Caco-2 (cell line): ENCODE measurements around the gene RIN3. TPM values are rescaled to one million over a fixed set of nuclear protein-coding genes. Genes with fewer than 3 reads are reported as not detected.

Experiments used
- BruUV-seq: library from RNA; stranded (reverse); fragments of 400-500 nt; replicated peaks from 2 replicates; lab custom pipeline; 2021; lab: Mats Ljungman, UMichigan
- CTCF ChIA-PET: fragments of 300-600 bp; sonication (Branson Sonifier 250); formaldehyde crosslinking; loops from one replicate; lab custom pipeline; 2022; ENCODE audit warnings: antibody characterized with exemption; lab: Charles Lee
- POLR2A ChIA-PET: fragments of 300-600 bp; sonication (Branson Sonifier 250); formaldehyde crosslinking; loops from one replicate; lab custom pipeline; 2022; ENCODE audit warnings: antibody characterized with exemption; lab: Charles Lee
- DNase-seq, 2 experiments: peaks; one replicate each; pipeline versions ENCODE4 v3.0.0 to v3.0.0-alpha.2; 2020 to 2022
- H3K27me3 ChIP-seq: replicated peaks from 2 replicates; pipeline ENCODE4 v1.6.0; 2011; ENCODE audit warnings: low read length; ENCODE audit not compliant: control insufficient read depth, insufficient read depth
- H3K36me3 ChIP-seq: 2 replicates; pipeline ENCODE4 v1.5.1; 2011; ENCODE audit warnings: low read length; ENCODE audit not compliant: control insufficient read depth, insufficient read depth
- H3K4me1 ChIP-seq: fragments of 250-450 bp; sonication (Bioruptor Pico); 2 replicates; pipeline ENCODE4 v1.5.1; 2020; ENCODE audit warnings: mild to moderate bottlenecking
- H3K4me3 ChIP-seq: 2 replicates; pipeline ENCODE4 v1.5.1; 2011; ENCODE audit warnings: low read depth, mild to moderate bottlenecking, control low read depth, low read length
- H3K9me3 ChIP-seq: fragments of 250-450 bp; sonication (Bioruptor Pico); 2 replicates; pipeline ENCODE4 v1.5.1; 2020; ENCODE audit warnings: mild to moderate bottlenecking, moderate library complexity
- H3K27ac Mint-ChIP-seq: one replicate; pipeline ENCODE4 v1.8.0; 2022; ENCODE audit warnings: mixed read lengths; ENCODE audit not compliant: unreplicated experiment
- H3K27me3 Mint-ChIP-seq: one replicate; pipeline ENCODE4 v1.8.0; 2022; ENCODE audit warnings: mixed read lengths; ENCODE audit not compliant: insufficient read depth, unreplicated experiment
- H3K36me3 Mint-ChIP-seq: one replicate; pipeline ENCODE4 v1.8.0; 2022; ENCODE audit warnings: mild to moderate bottlenecking, mixed read lengths; ENCODE audit not compliant: insufficient read depth, unreplicated experiment
- H3K4me1 Mint-ChIP-seq: one replicate; pipeline ENCODE4 v1.8.0; 2022; ENCODE audit warnings: low read depth, mixed read lengths; ENCODE audit not compliant: unreplicated experiment
- H3K4me3 Mint-ChIP-seq: one replicate; pipeline ENCODE4 v1.8.0; 2022; ENCODE audit warnings: mild to moderate bottlenecking, moderate library complexity, mixed read lengths; ENCODE audit not compliant: unreplicated experiment
- H3K9me3 Mint-ChIP-seq: one replicate; pipeline ENCODE4 v1.8.0; 2022; ENCODE audit warnings: mixed read lengths; ENCODE audit not compliant: unreplicated experiment
- intact Hi-C: fragments of 100-400 bp; cut with micrococcal nuclease; formaldehyde crosslinking; loops from one replicate; pipeline ENCODE4 v1.10.0; 2022; ENCODE audit not compliant: unreplicated experiment
- total RNA-seq: library from RNA; stranded (reverse); gene quantifications from 2 replicates; pipeline ENCODE4 v1.2.3, GENCODE V29; 2022
- TF ChIP-seq, protein P1 (sequence below), 2 experiments: fragments of 200-600 bp in 1 of 2; IDR thresholded peaks; 1 replicate in 1 of 2; 2 replicates in 1 of 2; pipeline versions ENCODE4 v1.5.1 to v1.8.0; 2011 to 2022; ENCODE audit warnings: antibody characterized with exemption in 1 of 2, control low read depth in 1 of 2, inconsistent platforms in 1 of 2, low read depth in 1 of 2, low read length in 1 of 2, mild to moderate bottlenecking in 1 of 2, moderate library complexity in 1 of 2; ENCODE audit not compliant: insufficient read depth in 1 of 2, severe bottlenecking in 1 of 2, unreplicated experiment in 1 of 2

Gene RIN3
- total RNA-seq, 1 experiment from 2014 or later = 20.7 TPM

GRCh38 chr14:92567173-92567725 lies 53.7 kb downstream of the RIN3 start:
- no peak overlapping the region for H3K27ac Mint-ChIP-seq
- no peak overlapping the region for H3K4me3 ChIP-seq
- peaks cover 28% of the 10 kb centered on the region for H3K4me1 Mint-ChIP-seq
- peaks cover 48% of the 10 kb centered on the region for H3K4me1 ChIP-seq
- TF ChIP-seq, protein P1, sequence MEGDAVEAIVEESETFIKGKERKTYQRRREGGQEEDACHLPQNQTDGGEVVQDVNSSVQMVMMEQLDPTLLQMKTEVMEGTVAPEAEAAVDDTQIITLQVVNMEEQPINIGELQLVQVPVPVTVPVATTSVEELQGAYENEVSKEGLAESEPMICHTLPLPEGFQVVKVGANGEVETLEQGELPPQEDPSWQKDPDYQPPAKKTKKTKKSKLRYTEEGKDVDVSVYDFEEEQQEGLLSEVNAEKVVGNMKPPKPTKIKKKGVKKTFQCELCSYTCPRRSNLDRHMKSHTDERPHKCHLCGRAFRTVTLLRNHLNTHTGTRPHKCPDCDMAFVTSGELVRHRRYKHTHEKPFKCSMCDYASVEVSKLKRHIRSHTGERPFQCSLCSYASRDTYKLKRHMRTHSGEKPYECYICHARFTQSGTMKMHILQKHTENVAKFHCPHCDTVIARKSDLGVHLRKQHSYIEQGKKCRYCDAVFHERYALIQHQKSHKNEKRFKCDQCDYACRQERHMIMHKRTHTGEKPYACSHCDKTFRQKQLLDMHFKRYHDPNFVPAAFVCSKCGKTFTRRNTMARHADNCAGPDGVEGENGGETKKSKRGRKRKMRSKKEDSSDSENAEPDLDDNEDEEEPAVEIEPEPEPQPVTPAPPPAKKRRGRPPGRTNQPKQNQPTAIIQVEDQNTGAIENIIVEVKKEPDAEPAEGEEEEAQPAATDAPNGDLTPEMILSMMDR (IDR thresholded peaks at IDR 0.05; ENCODE audit: insufficient read depth in 1 of 2, low read depth in 1 of 2, low read length in 1 of 2, severe bottlenecking in 1 of 2, unreplicated experiment in 1 of 2) = no peak
- H3K9me3 Mint-ChIP-seq = no peaks in the 10 kb centered on the region
- no TSS peak for BruUV-seq
- intact Hi-C loops = no loop called here
- peaks cover 2% of the 10 kb centered on the region; the same call in 1 of the 2 replicates for H3K36me3 ChIP-seq
- POLR2A ChIA-PET = no interaction called here
- peaks cover 27% of the 10 kb centered on the region for H3K36me3 Mint-ChIP-seq
- H3K27me3 ChIP-seq = no peaks in the 10 kb centered on the region
- H3K9me3 ChIP-seq = peaks cover 15% of the 10 kb centered on the region
- no peak overlapping the region for H3K4me3 Mint-ChIP-seq
- no peaks in the 10 kb centered on the region for H3K27me3 Mint-ChIP-seq
- CTCF ChIA-PET = interaction anchor here (0.7 kb wide), 1 partner anchor 461 kb away, joined by 8 read pairs; the partner anchor contains the start of gene ATXN3
- DNase-seq = no peak

DNA sequence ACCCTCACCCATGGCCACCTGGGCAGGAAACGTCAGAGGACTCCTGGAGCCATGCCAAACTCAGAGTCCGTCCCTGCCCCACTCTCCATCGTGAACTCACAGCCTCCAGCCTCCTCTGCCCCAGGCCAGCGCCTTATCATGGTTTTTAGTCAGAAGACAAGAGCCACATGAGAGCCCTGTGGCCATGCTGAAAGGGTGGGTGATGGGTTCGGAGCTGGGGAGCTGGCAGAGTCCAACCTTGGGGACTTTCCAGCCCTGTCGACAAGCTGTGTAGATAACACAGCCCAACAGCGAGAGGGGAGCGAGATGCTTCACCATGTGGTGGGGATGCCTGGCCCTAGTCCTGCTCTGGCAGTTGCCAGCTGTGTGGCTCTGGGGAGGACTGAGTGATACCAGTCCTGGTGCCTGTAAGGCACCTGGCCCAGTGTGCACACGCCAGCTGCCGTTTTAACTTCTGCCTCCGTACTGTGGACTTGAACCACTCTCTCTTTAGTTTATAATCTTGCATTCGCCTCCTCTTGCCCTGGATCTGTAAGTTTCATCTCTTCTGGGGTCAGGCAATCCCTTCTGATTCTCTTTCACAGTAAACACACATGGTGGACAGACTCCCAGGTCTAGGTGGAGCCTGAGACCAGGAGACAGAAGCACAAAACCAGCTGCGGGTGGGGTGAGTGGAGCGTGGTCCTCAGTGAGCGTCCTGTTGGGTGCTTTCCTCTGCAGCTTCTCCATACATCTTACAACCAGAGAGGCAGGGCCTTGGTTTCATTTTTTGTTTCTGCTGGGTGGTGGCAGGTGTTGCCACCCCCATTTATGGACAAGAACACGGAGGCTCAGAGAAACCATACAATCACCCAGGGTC lies 55.3 kb downstream of the RIN3 start:
- Histone ChIP-seq H3K4me3 (no peak overlapping the region), H3K4me1 (peaks cover 42% of the 10 kb centered on the region), H3K27me3 (no peaks in the 10 kb centered on the region), H3K36me3 (peaks cover 2% of the 10 kb centered on the region; the same call in 1 of the 2 replicates), H3K9me3 (peaks cover 15% of the 10 kb centered on the region)
- TF ChIP-seq, protein P1 (IDR thresholded peaks at IDR 0.05; ENCODE audit: insufficient read depth in 1 of 2, low read depth in 1 of 2, low read length in 1 of 2, severe bottlenecking in 1 of 2, unreplicated experiment in 1 of 2) = no peak
- Mint-ChIP-seq H3K9me3 (no peaks in the 10 kb centered on the region), H3K27ac (peak overlapping the region; percentile 67), H3K27me3 (no peaks in the 10 kb centered on the region), H3K4me1 (peaks cover 28% of the 10 kb centered on the region), H3K4me3 (no peak overlapping the region), H3K36me3 (peaks cover 27% of the 10 kb centered on the region)
- ChIA-PET POLR2A (no interaction called here), CTCF (no interaction called here)
- BruUV-seq = no TSS peak
- intact Hi-C loops = no loop called here
- DNase-seq = no peak

DNA sequence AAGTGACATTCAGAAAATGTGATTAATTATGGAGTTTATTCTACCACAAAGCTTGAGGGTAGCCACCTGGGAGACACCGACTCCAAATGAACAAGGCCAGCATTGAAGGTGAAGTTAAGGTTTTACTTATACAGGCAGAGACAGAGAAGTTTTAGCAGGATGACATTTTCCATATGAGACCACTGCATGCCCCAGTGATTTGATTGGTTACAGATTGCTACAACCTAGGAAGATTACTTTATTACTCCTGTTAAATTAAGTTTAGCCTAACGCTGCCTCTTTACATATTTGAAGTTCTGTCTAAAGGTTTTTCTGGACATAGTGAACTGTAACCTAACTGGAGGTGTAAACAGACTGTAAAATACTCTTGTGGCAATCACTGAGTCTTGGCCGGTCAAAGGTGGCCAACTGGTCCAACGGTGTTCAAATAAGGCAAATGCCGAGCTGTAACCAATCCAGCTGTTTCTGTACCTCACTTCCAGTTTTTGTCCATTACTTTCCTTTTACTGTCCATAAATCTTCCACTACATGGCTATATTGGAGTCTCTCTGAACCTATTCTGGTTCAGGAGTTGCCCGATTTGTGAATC lies 57.2 kb downstream of the RIN3 start:
- H3K27ac Mint-ChIP-seq = no peak overlapping the region
- ChIA-PET CTCF (no interaction called here), POLR2A (no interaction called here)
- H3K36me3 ChIP-seq = peaks cover 2% of the 10 kb centered on the region; the same call in 1 of the 2 replicates
- peaks cover 31% of the 10 kb centered on the region for H3K36me3 Mint-ChIP-seq
- no peak for DNase-seq
- no peak overlapping the region for H3K4me3 Mint-ChIP-seq
- H3K27me3 Mint-ChIP-seq = no peaks in the 10 kb centered on the region
- H3K9me3 Mint-ChIP-seq = no peaks in the 10 kb centered on the region
- H3K4me3 ChIP-seq = no peak overlapping the region
- BruUV-seq = no TSS peak
- intact Hi-C loops = no loop called here
- no peaks in the 10 kb centered on the region for H3K27me3 ChIP-seq
- H3K9me3 ChIP-seq = peaks cover 15% of the 10 kb centered on the region
- H3K4me1 ChIP-seq = peaks cover 23% of the 10 kb centered on the region
- TF ChIP-seq, protein P1 (IDR thresholded peaks at IDR 0.05; ENCODE audit: insufficient read depth in 1 of 2, low read depth in 1 of 2, low read length in 1 of 2, severe bottlenecking in 1 of 2, unreplicated experiment in 1 of 2) = no peak
- H3K4me1 Mint-ChIP-seq = peaks cover 13% of the 10 kb centered on the region
